A673 (cell line): ENCODE measurements around the gene TMPRSS7.

Experiments
- CTCF ChIP-seq: fragments of 300-800, 200-600 bp; sonication (generic); conservative IDR thresholded peaks from 2 replicates; pipeline ENCODE4 v1.5.1; 2017; ENCODE audit warnings: low read depth, mild to moderate bottlenecking, antibody characterized with exemption, low read length, moderate library complexity, mixed read lengths
- EZH2 ChIP-seq: fragments of 200-600 bp; sonication (generic); IDR thresholded peaks from 2 replicates; pipeline ENCODE4 v1.6.1; 2017; ENCODE audit warnings: borderline replicate concordance, low read depth, mild to moderate bottlenecking, mixed read lengths, antibody characterized with exemption, low read length; ENCODE audit not compliant: poor library complexity, severe bottlenecking

DNA sequence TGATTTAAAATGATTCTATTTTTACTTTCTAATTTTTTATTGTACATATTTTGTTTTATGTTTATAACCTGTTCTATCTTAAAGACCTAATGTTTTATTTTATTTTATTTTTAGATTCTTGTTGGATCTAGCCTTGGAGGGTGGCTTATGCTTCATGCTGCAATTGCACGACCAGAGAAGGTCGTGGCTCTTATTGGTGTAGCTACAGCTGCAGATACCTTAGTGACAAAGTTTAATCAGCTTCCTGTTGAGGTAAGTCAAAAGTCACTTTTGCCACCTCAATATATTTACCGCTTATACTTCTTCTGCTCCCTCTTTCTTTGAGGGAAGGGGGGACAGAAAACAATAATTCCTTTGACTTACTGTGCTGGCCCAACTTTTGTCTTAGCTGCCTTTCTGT lies 47.7 kb upstream of the TMPRSS7 start:
- TF ChIP-seq CTCF = no peak
- TF ChIP-seq EZH2 = no peak
